ENCODE results near the gene SLC7A7.
A peak's percentile ranks its signal among the peaks of the same experiment; 100 is the strongest.
"Not testable (repeated sequence)": the region's sequence is repeated elsewhere in the genome, so short reads cannot be mapped to it uniquely, and the experiment has no call there.

The SLC7A7 gene

GRCh38 chr14:22814941-22815713 is at the start of gene SLC7A7:
SLC7A7 (minus strand) TSS chr14:22815435; CDS start chr14:22813398, 2,037 bp downstream.
- H3K4me3 ChIP-seq (ENCODE audit: low read depth, low read length), result peak within 1 kb of the TSS; percentile 62
- no peak within 1 kb of the TSS for H3K9ac ChIP-seq

GRCh38 chr14:22864979-22865378 is 49.7 kb upstream of the SLC7A7 start:
- no peaks in the 10 kb centered on the region for H3K36me3 ChIP-seq (ENCODE audit: control insufficient read depth, insufficient read depth, low read length)
- H3K4me2 ChIP-seq (ENCODE audit: low read length), result no peak overlapping the region
- H3K4me1 ChIP-seq, result no peaks in the 10 kb centered on the region
- H3K9ac ChIP-seq, result no peak overlapping the region
- H3K27me3 ChIP-seq (ENCODE audit: control insufficient read depth, insufficient read depth, low read length), result no peaks in the 10 kb centered on the region
- H2AFZ ChIP-seq, result no peak overlapping the region
- H3K9me3 ChIP-seq (ENCODE audit: control insufficient read depth, low read length), result no peaks in the 10 kb centered on the region
- no peak for TF ChIP-seq CTCF (IDR thresholded peaks at IDR 0.05)
- H3K27ac ChIP-seq, result no peak overlapping the region
- no peak overlapping the region for H3K4me3 ChIP-seq (ENCODE audit: low read depth, low read length)
- no peaks in the 10 kb centered on the region for H3K79me2 ChIP-seq

More at GRCh38 chr14:22814941-22815713, at the start of gene SLC7A7:
- Histone ChIP-seq H3K27ac (peak within 1 kb of the TSS; percentile 88), H3K4me2 (ENCODE audit: low read length) (peak within 1 kb of the TSS; percentile 85), H3K4me1 (peaks cover 28% of the 10 kb centered on the region), H3K79me2 (no peaks in the 10 kb centered on the region), H3K9me3 (ENCODE audit: control insufficient read depth, low read length) (no peaks in the 10 kb centered on the region), H3K27me3 (ENCODE audit: control insufficient read depth, insufficient read depth, low read length) (no peaks in the 10 kb centered on the region), H3K36me3 (ENCODE audit: control insufficient read depth, insufficient read depth, low read length) (no peaks in the 10 kb centered on the region), H2AFZ (peak within 1 kb of the TSS; percentile 84)
- no peak for TF ChIP-seq CTCF (IDR thresholded peaks at IDR 0.05)

- H3K4me2 ChIP-seq (ENCODE audit: low read length), result no peak overlapping the region
- H3K36me3 ChIP-seq (ENCODE audit: control insufficient read depth, insufficient read depth, low read length), result no peaks in the 10 kb centered on the region
- H3K27me3 ChIP-seq (ENCODE audit: control insufficient read depth, insufficient read depth, low read length), result no peaks in the 10 kb centered on the region
- no peak for TF ChIP-seq CTCF (IDR thresholded peaks at IDR 0.05)
- no peaks in the 10 kb centered on the region for H3K9me3 ChIP-seq (ENCODE audit: control insufficient read depth, low read length)
- H3K79me2 ChIP-seq, result no peaks in the 10 kb centered on the region
- no peak overlapping the region for H3K9ac ChIP-seq
- no peak overlapping the region for H3K27ac ChIP-seq
- no peak overlapping the region for H3K4me3 ChIP-seq (ENCODE audit: low read depth, low read length)
- no peak overlapping the region for H2AFZ ChIP-seq
- no peaks in the 10 kb centered on the region for H3K4me1 ChIP-seq
Measured at GRCh38 chr14:22861651-22862050, 46.4 kb upstream of the SLC7A7 start.

GRCh38 chr14:22860377-22860776 is 45.1 kb upstream of the SLC7A7 start:
- H3K79me2 ChIP-seq; H3K9me3 ChIP-seq (ENCODE audit: control insufficient read depth, low read length); H2AFZ ChIP-seq; H3K27ac ChIP-seq; H3K4me1 ChIP-seq; H3K4me2 ChIP-seq (ENCODE audit: low read length); H3K36me3 ChIP-seq (ENCODE audit: control insufficient read depth, insufficient read depth, low read length); H3K4me3 ChIP-seq (ENCODE audit: low read depth, low read length); H3K9ac ChIP-seq; H3K27me3 ChIP-seq (ENCODE audit: control insufficient read depth, insufficient read depth, low read length): not testable (repeated sequence)

- Histone ChIP-seq H3K9ac (no peak overlapping the region), H3K27ac (no peak overlapping the region), H3K4me1 (peaks cover 4% of the 10 kb centered on the region), H3K4me3 (ENCODE audit: low read depth, low read length) (no peak overlapping the region), H3K27me3 (ENCODE audit: control insufficient read depth, insufficient read depth, low read length) (no peaks in the 10 kb centered on the region), H3K79me2 (no peaks in the 10 kb centered on the region), H3K9me3 (ENCODE audit: control insufficient read depth, low read length) (no peaks in the 10 kb centered on the region), H2AFZ (no peak overlapping the region), H3K4me2 (ENCODE audit: low read length) (no peak overlapping the region), H3K36me3 (ENCODE audit: control insufficient read depth, insufficient read depth, low read length) (no peaks in the 10 kb centered on the region)
- TF ChIP-seq CTCF (IDR thresholded peaks at IDR 0.05), result no peak
Measured at GRCh38 chr14:22856428-22856827, 41.2 kb upstream of the SLC7A7 start.

All from parathyroid adenoma (tissue), 2 donors.